Osteoblast (primary cell): ENCODE results near the gene LHX3. TPM values are rescaled to one million over a fixed set of nuclear protein-coding genes. Genes with fewer than 3 reads are reported as not detected.

Experiments
- DNase-seq: peaks from one replicate; pipeline ENCODE4 v3.0.0; 2011; ENCODE audit warnings: low spot score, mixed read lengths; ENCODE audit not compliant: insufficient read length; ENCODE audit errors: missing footprints
- H2AFZ ChIP-seq: 2 replicates; pipeline ENCODE4 v1.6.0; 2011; ENCODE audit warnings: mild to moderate bottlenecking, low read length
- H3K27ac ChIP-seq: 2 replicates; pipeline ENCODE4 v1.5.1; 2011; ENCODE audit warnings: mild to moderate bottlenecking, low read depth, low read length, moderate library complexity
- H3K27me3 ChIP-seq: 2 replicates; pipeline ENCODE4 v1.6.0; 2012; ENCODE audit warnings: mild to moderate bottlenecking, control low read depth, inconsistent platforms, low read length, moderate library complexity; ENCODE audit not compliant: insufficient read depth
- H3K36me3 ChIP-seq: 2 replicates; pipeline ENCODE4 v1.5.1; 2011; ENCODE audit warnings: mild to moderate bottlenecking, low read length, control low read depth, moderate library complexity; ENCODE audit not compliant: insufficient read depth
- H3K4me1 ChIP-seq: 2 replicates; pipeline ENCODE4 v1.5.1; 2011; ENCODE audit warnings: mild to moderate bottlenecking, low read length, control low read depth, moderate library complexity; ENCODE audit not compliant: insufficient read depth
- H3K4me2 ChIP-seq: 2 replicates; pipeline ENCODE4 v1.6.0; 2011; ENCODE audit warnings: mild to moderate bottlenecking, low read length; ENCODE audit not compliant: insufficient read depth
- H3K4me3 ChIP-seq: fragments of 200-600 bp; sonication (generic); 3 replicates; pipeline ENCODE4 v1.5.1; 2012; ENCODE audit warnings: mild to moderate bottlenecking, low read length, inconsistent platforms; ENCODE audit not compliant: insufficient read depth
- H3K79me2 ChIP-seq: 2 replicates; pipeline ENCODE4 v1.6.0; 2012; ENCODE audit warnings: mild to moderate bottlenecking, low read length, control low read depth, inconsistent platforms; ENCODE audit not compliant: insufficient read depth
- H3K9me3 ChIP-seq: 2 replicates; pipeline ENCODE4 v1.5.1; 2011; ENCODE audit warnings: low read depth, low read length, control low read depth
- H4K20me1 ChIP-seq: 2 replicates; pipeline ENCODE4 v1.6.0; 2012; ENCODE audit warnings: mild to moderate bottlenecking, low read length, control low read depth; ENCODE audit not compliant: insufficient read depth
- CTCF ChIP-seq: IDR thresholded peaks from 2 replicates; pipeline ENCODE4 v1.5.1; 2011; ENCODE audit warnings: mild to moderate bottlenecking, low read depth, low read length, moderate library complexity; ENCODE audit errors: extremely low read depth
- total RNA-seq: library from RNA; depleted of rRNA; stranded (reverse); fragments of >200 nt; gene quantifications from 2 replicates; pipeline ENCODE4 v1.2.3, GENCODE V29; 2012

Gene LHX3
- total RNA-seq, 1 donor = not detected

- peaks cover 61% of the 10 kb centered on the region for H4K20me1 ChIP-seq
- no peak overlapping the region for H3K27ac ChIP-seq
- DNase-seq = no peak
- TF ChIP-seq CTCF = no peak
- peaks cover 18% of the 10 kb centered on the region for H3K4me1 ChIP-seq
- no peaks in the 10 kb centered on the region for H3K36me3 ChIP-seq
- no peak overlapping the region for H3K4me2 ChIP-seq
- no peak overlapping the region for H3K4me3 ChIP-seq
- peaks cover 50% of the 10 kb centered on the region for H3K79me2 ChIP-seq
- H2AFZ ChIP-seq = no peak overlapping the region
- no peaks in the 10 kb centered on the region for H3K9me3 ChIP-seq
- peaks cover 1% of the 10 kb centered on the region for H3K27me3 ChIP-seq
Measured at GRCh38 chr9:136241542-136241941, 36.6 kb upstream of the LHX3 start.

GRCh38 chr9:136240941-136241340 lies 36.0 kb upstream of the LHX3 start:
- no peak for TF ChIP-seq CTCF
- peaks cover 61% of the 10 kb centered on the region for H4K20me1 ChIP-seq
- peaks cover 15% of the 10 kb centered on the region for H3K4me1 ChIP-seq
- peaks cover 50% of the 10 kb centered on the region for H3K79me2 ChIP-seq
- H3K36me3 ChIP-seq = no peaks in the 10 kb centered on the region
- no peak for DNase-seq
- no peak overlapping the region for H3K4me2 ChIP-seq
- H2AFZ ChIP-seq = no peak overlapping the region
- H3K27ac ChIP-seq = no peak overlapping the region
- no peaks in the 10 kb centered on the region for H3K27me3 ChIP-seq
- no peak overlapping the region for H3K4me3 ChIP-seq
- no peaks in the 10 kb centered on the region for H3K9me3 ChIP-seq

GRCh38 chr9:136239983-136240330 lies 35.0 kb upstream of the LHX3 start:
- Histone ChIP-seq H3K79me2 (peaks cover 49% of the 10 kb centered on the region), H4K20me1 (peaks cover 60% of the 10 kb centered on the region), H3K36me3 (no peaks in the 10 kb centered on the region), H3K27me3 (no peaks in the 10 kb centered on the region), H3K4me2 (no peak overlapping the region), H3K27ac (no peak overlapping the region), H3K4me3 (no peak overlapping the region), H3K9me3 (no peaks in the 10 kb centered on the region), H2AFZ (no peak overlapping the region), H3K4me1 (peaks cover 13% of the 10 kb centered on the region)
- TF ChIP-seq CTCF = no peak
- no peak for DNase-seq

- Histone ChIP-seq H3K9me3 (no peaks in the 10 kb centered on the region), H3K4me3 (no peak overlapping the region), H2AFZ (no peak overlapping the region), H3K4me2 (no peak overlapping the region), H3K36me3 (no peaks in the 10 kb centered on the region), H3K27ac (no peak overlapping the region), H3K27me3 (no peaks in the 10 kb centered on the region), H3K4me1 (peaks cover 7% of the 10 kb centered on the region), H3K79me2 (peaks cover 43% of the 10 kb centered on the region), H4K20me1 (peaks cover 54% of the 10 kb centered on the region)
- TF ChIP-seq CTCF = no peak
- no peak for DNase-seq
Measured at GRCh38 chr9:136239135-136239982, 34.4 kb upstream of the LHX3 start.
